H1 (cell line): Measurements from ENCODE around the gene MUC5B. TPM values are rescaled to one million over a fixed set of nuclear protein-coding genes. Genes with fewer than 3 reads are reported as not detected.

Experiments
- CTCF ChIA-PET: fragments of 300-600 bp; sonication (Branson Sonifier 250); formaldehyde crosslinking; loops from one replicate; lab custom pipeline; 2021; ENCODE audit not compliant: partially characterized antibody; lab: Charles Lee
- POLR2A ChIA-PET: fragments of 300-600 bp; sonication (Branson Sonifier 250); formaldehyde crosslinking; loops from one replicate; lab custom pipeline; 2021; ENCODE audit warnings: inconsistent platforms; ENCODE audit not compliant: partially characterized antibody; lab: Charles Lee
- DNase-seq, 2 experiments: peaks; one replicate each; pipeline versions ENCODE4 v3.0.0 to v3.0.0-alpha.2; 2010 to 2022; ENCODE audit warnings: low spot score in 2 of 2, low read depth in 1 of 2, mixed read lengths in 1 of 2
- FAIRE-seq: peaks from 2 replicates; lab custom pipeline; 2011; peaks lifted over from hg19 to GRCh38; lab: Jason Lieb, UNC
- H2AFZ ChIP-seq: 2 replicates; pipeline ENCODE4 v1.8.1; 2012; ENCODE audit warnings: low read length, inconsistent platforms
- H2AK5ac ChIP-seq: 2 replicates; pipeline ENCODE4 v1.6.1; 2013; ENCODE audit warnings: low read depth, low read length
- H2BK120ac ChIP-seq: replicated peaks from 2 replicates; pipeline ENCODE3; 2013; ENCODE audit warnings: low read depth, low read length, inconsistent platforms
- H2BK12ac ChIP-seq: 2 replicates; pipeline ENCODE4 v1.6.1; 2013; ENCODE audit warnings: low read depth, low read length
- H2BK15ac ChIP-seq: 2 replicates; pipeline ENCODE4 v1.6.1; 2013; ENCODE audit warnings: low read length
- H2BK20ac ChIP-seq: 2 replicates; pipeline ENCODE4 v1.6.1; 2013; ENCODE audit warnings: low read length
- H2BK5ac ChIP-seq: 2 replicates; pipeline ENCODE4 v1.6.1; 2013; ENCODE audit warnings: low read depth, low read length
- H3K14ac ChIP-seq: 2 replicates; pipeline ENCODE4 v1.6.1; 2013; ENCODE audit warnings: inconsistent platforms; ENCODE audit not compliant: insufficient read length
- H3K18ac ChIP-seq: 2 replicates; pipeline ENCODE4 v1.6.1; 2013; ENCODE audit warnings: low read length; ENCODE audit errors: extremely low read depth
- H3K23ac ChIP-seq: 2 replicates; pipeline ENCODE4 v1.6.1; 2013; ENCODE audit warnings: inconsistent platforms; ENCODE audit not compliant: insufficient read length
- H3K23me2 ChIP-seq: 2 replicates; pipeline ENCODE4 v1.6.1; 2013; ENCODE audit warnings: low read depth, low read length
- H3K27ac ChIP-seq: 2 replicates; pipeline ENCODE4 v1.6.1; 2011; ENCODE audit warnings: low read depth, low read length, inconsistent platforms
- H3K27me3 ChIP-seq, 4 experiments: replicated peaks in 1 of 4; 1 replicate in 1 of 4; 2 replicates in 3 of 4; pipeline versions ENCODE4 v1.6.1 to v1.8.1; 2011 to 2013; ENCODE audit warnings: low read length in 3 of 4, mild to moderate bottlenecking in 3 of 4, inconsistent platforms in 2 of 4, mixed read lengths in 2 of 4, moderate library complexity in 1 of 4; ENCODE audit not compliant: control insufficient read depth in 3 of 4, insufficient read depth in 3 of 4; ENCODE audit errors: extremely low read depth in 1 of 4
- H3K36me3 ChIP-seq, 4 experiments: 2 replicates each; pipeline versions ENCODE4 v1.6.1 to v1.8.1; 2011 to 2013; ENCODE audit warnings: mild to moderate bottlenecking in 4 of 4, low read length in 3 of 4, moderate library complexity in 2 of 4, control low read depth in 1 of 4, inconsistent platforms in 1 of 4; ENCODE audit not compliant: insufficient read depth in 4 of 4, control insufficient read depth in 2 of 4
- H3K4ac ChIP-seq: replicated peaks from 2 replicates; pipeline ENCODE3; 2013; ENCODE audit warnings: low read length, low read depth, mixed read lengths, inconsistent platforms; ENCODE audit not compliant: insufficient read length
- H3K4me1 ChIP-seq, 4 experiments: replicated peaks in 1 of 4; 1 replicate in 1 of 4; 2 replicates in 3 of 4; pipeline versions ENCODE4 v1.6.1 to v1.8.1; 2011 to 2013; ENCODE audit warnings: low read length in 3 of 4, inconsistent platforms in 2 of 4, mixed read lengths in 1 of 4; ENCODE audit not compliant: insufficient read depth in 4 of 4, control insufficient read depth in 3 of 4
- H3K4me2 ChIP-seq, 2 experiments: 2 replicates each; pipeline versions ENCODE4 v1.6.1 to v1.8.1; 2011 to 2013; ENCODE audit warnings: low read depth in 2 of 2, low read length in 2 of 2, control low read depth in 1 of 2, inconsistent platforms in 1 of 2, mild to moderate bottlenecking in 1 of 2; ENCODE audit not compliant: insufficient read depth in 1 of 2
- H3K4me3 ChIP-seq, 4 experiments: fragments of 200-600, 300-600 bp in 1 of 4; sonication (generic), shearing (Covaris generic), sonication (Bioruptor Twin) in 1 of 4; 2 replicates each; pipeline versions ENCODE4 v1.5.1 to v1.8.1; 2011 to 2016; ENCODE audit warnings: low read length in 4 of 4, low read depth in 3 of 4, control low read depth in 2 of 4, inconsistent platforms in 2 of 4, mild to moderate bottlenecking in 2 of 4, mixed read lengths in 1 of 4, moderate library complexity in 1 of 4; ENCODE audit not compliant: insufficient read depth in 2 of 4; ENCODE audit errors: extremely low read depth in 1 of 4
- H3K56ac ChIP-seq: replicated peaks from 2 replicates; pipeline ENCODE3; 2013; ENCODE audit warnings: low read depth, mild to moderate bottlenecking, mixed read lengths, low read length, inconsistent platforms; ENCODE audit not compliant: insufficient read length
- H3K79me1 ChIP-seq: 2 replicates; pipeline ENCODE4 v1.6.1; 2013; ENCODE audit warnings: low read depth, low read length, control low read depth
- H3K79me2 ChIP-seq, 2 experiments: 2 replicates each; pipeline versions ENCODE4 v1.6.1 to v1.8.1; 2012 to 2013; ENCODE audit warnings: low read length in 2 of 2, mild to moderate bottlenecking in 2 of 2, inconsistent platforms in 1 of 2; ENCODE audit not compliant: insufficient read depth in 2 of 2, control insufficient read depth in 1 of 2
- H3K9ac ChIP-seq, 4 experiments: replicated peaks in 1 of 4; 1 replicate in 1 of 4; 2 replicates in 3 of 4; pipeline versions ENCODE4 v1.6.1 to v1.8.1; 2011 to 2013; ENCODE audit warnings: low read depth in 3 of 4, low read length in 3 of 4, control low read depth in 2 of 4, mild to moderate bottlenecking in 2 of 4, moderate library complexity in 2 of 4, inconsistent platforms in 1 of 4; ENCODE audit errors: extremely low read depth in 1 of 4
- H3K9me3 ChIP-seq, 2 experiments: 2 replicates each; pipeline versions ENCODE4 v1.6.1 to v1.8.1; 2012 to 2013; ENCODE audit warnings: mild to moderate bottlenecking in 2 of 2, moderate library complexity in 2 of 2, control low read depth in 1 of 2, inconsistent platforms in 1 of 2, low read depth in 1 of 2, low read length in 1 of 2, mixed read lengths in 1 of 2; ENCODE audit not compliant: insufficient read depth in 2 of 2
- H4K20me1 ChIP-seq, 2 experiments: replicated peaks in 1 of 2; 2 replicates each; pipeline versions ENCODE3 to v1.8.1; 2011 to 2013; ENCODE audit warnings: inconsistent platforms in 2 of 2, low read length in 2 of 2, mild to moderate bottlenecking in 1 of 2; ENCODE audit not compliant: insufficient read depth in 2 of 2, control insufficient read depth in 1 of 2
- H4K5ac ChIP-seq: 2 replicates; pipeline ENCODE4 v1.6.1; 2013; ENCODE audit warnings: low read length, low read depth, mixed read lengths, inconsistent platforms; ENCODE audit not compliant: insufficient read length
- H4K8ac ChIP-seq: 2 replicates; pipeline ENCODE4 v1.8.0; 2013; ENCODE audit warnings: mild to moderate bottlenecking, moderate library complexity, low read length, inconsistent platforms; ENCODE audit not compliant: insufficient read depth; ENCODE audit errors: extremely low read depth
- H4K91ac ChIP-seq: replicated peaks from 2 replicates; pipeline ENCODE3; 2013; ENCODE audit warnings: low read length, mixed read lengths, inconsistent platforms; ENCODE audit not compliant: insufficient read length
- ATF2 ChIP-seq: IDR thresholded peaks from 2 replicates; pipeline ENCODE4 v1.6.1; 2012; ENCODE audit warnings: low read length, inconsistent platforms
- WGBS, 2 experiments: shearing (Covaris generic) in 1 of 2; methylation state at CpG; one replicate each; pipeline versions ENCODE4 v1.1.6 to v1.1.7; 2013 to 2015; ENCODE audit warnings: low lambda C conversion rate in 2 of 2, mixed read lengths in 2 of 2, inconsistent platforms in 1 of 2, low coverage in 1 of 2, missing lambda C conversion rate in 1 of 2; ENCODE audit not compliant: insufficient replicate concordance in 2 of 2, insufficient coverage in 1 of 2, insufficient read length in 1 of 2; ENCODE audit errors: extremely low coverage in 1 of 2, missing lambda C conversion rate in 1 of 2; 5-methylcytosine and 5-hydroxymethylcytosine counted together
- polyA plus RNA-seq, 7 experiments: library from polyadenylated mRNA; depleted of rRNA in 3 of 7; stranded (reverse) in 5 of 7; unstranded in 2 of 7; fragments of >200 nt in 5 of 7; fragments of 200-250 nt in 2 of 7; gene quantifications; 1 replicate in 5 of 7; 2 replicates in 1 of 7; 4 replicates in 1 of 7; pipeline versions ENCODE4 v1.2.1 to v1.2.3, GENCODE V29; 2011 to 2013; ENCODE audit warnings: missing spikeins in 2 of 7, mixed read lengths in 2 of 7
- total RNA-seq: library from RNA; stranded (reverse); fragmentation: NEBNext Ultra II Directional; extraction: Animal tissue kit (Norgen Biotek cat#: 25700); gene quantifications from 2 replicates; pipeline ENCODE4 v1.2.1, GENCODE V29; 2021

MUC5B gene
- total and polyA plus RNA-seq, 2 of the 8 experiments (the other 6 are each of a cell fraction or from before 2014, with no cell fraction given): 0.02 to 0.03 TPM

- H2AK5ac ChIP-seq: no peak overlapping the region
- no peaks in the 10 kb centered on the region for H3K36me3 ChIP-seq
- no peak overlapping the region for H3K4ac ChIP-seq
- H4K8ac ChIP-seq: no peak overlapping the region
- H2BK15ac ChIP-seq: no peak overlapping the region
- no peak overlapping the region; a peak in 1 of 7 replicates for H3K9ac ChIP-seq
- no peak overlapping the region for H3K4me2 ChIP-seq
- no peak overlapping the region for H3K4me3 ChIP-seq
- no peak overlapping the region for H2BK120ac ChIP-seq
- no peaks in the 10 kb centered on the region for H4K20me1 ChIP-seq
- H3K79me1 ChIP-seq: no peaks in the 10 kb centered on the region
- H3K23ac ChIP-seq: no peak overlapping the region
- TF ChIP-seq ATF2: no peak
- FAIRE-seq (no peak), DNase-seq (no peak)
- H3K79me2 ChIP-seq: no peaks in the 10 kb centered on the region
- no peaks in the 10 kb centered on the region for H3K23me2 ChIP-seq
- peaks cover 20 to 60% of the 10 kb centered on the region in 2 experiments for H3K9me3 ChIP-seq
- CTCF ChIA-PET: no interaction called here
- POLR2A ChIA-PET: no interaction called here
- no peak overlapping the region for H4K5ac ChIP-seq
- no peak overlapping the region for H3K56ac ChIP-seq
- WGBS, 2 experiments: 95% methylated on average over 8 of the region's 9 CpGs; no CpG with 5 or more reads in 1 of the 2 experiments
- H4K91ac ChIP-seq: no peak overlapping the region
- no peak overlapping the region for H2AFZ ChIP-seq
- peaks cover 0 to 3% (median 0%) of the 10 kb centered on the region in 4 experiments; a peak in 2 of 7 replicates for H3K4me1 ChIP-seq
- H3K27ac ChIP-seq: no peak overlapping the region
- no peak overlapping the region for H2BK12ac ChIP-seq
- no peak overlapping the region for H2BK5ac ChIP-seq
- H2BK20ac ChIP-seq: no peak overlapping the region
- no peak overlapping the region for H3K14ac ChIP-seq
- H3K18ac ChIP-seq: no peak overlapping the region
- no peaks in the 10 kb centered on the region for H3K27me3 ChIP-seq
Observed at GRCh38 chr11:1253103-1253485, 30.2 kb downstream of the MUC5B start.
